Tibial nerve (tissue), 4 donors: ENCODE measurements around the gene CHRNA10. TPM values are rescaled to one million over a fixed set of nuclear protein-coding genes. Genes with fewer than 3 reads are reported as not detected.

ENCODE experiments used
- DNase-seq, 2 donors: peaks; one replicate each; pipeline ENCODE4 v3.0.0-alpha.2; 2019; ENCODE audit warnings: low spot score in 2 of 2
- H3K27ac ChIP-seq, 4 donors: fragments of 200-600 bp; sonication (generic) in 3 of 4; one replicate each; pipeline ENCODE4 v1.5.1; 2017 to 2019; ENCODE audit warnings: mild to moderate bottlenecking in 1 of 4
- H3K27me3 ChIP-seq, 2 donors: fragments of 200-600 bp; sonication (generic) in 1 of 2; one replicate each; pipeline versions ENCODE4 v1.5.1 to v1.6.0; 2017 to 2019
- H3K36me3 ChIP-seq, 3 donors: fragments of 200-600 bp; sonication (generic); one replicate each; pipeline ENCODE4 v1.5.1; 2018 to 2019
- H3K4me1 ChIP-seq, 4 donors: fragments of 200-600 bp; sonication (generic) in 3 of 4; one replicate each; pipeline ENCODE4 v1.5.1; 2017 to 2019
- H3K4me3 ChIP-seq, 4 donors: fragments of 200-600 bp; sonication (generic) in 3 of 4; one replicate each; pipeline ENCODE4 v1.5.1; 2017 to 2019; ENCODE audit warnings: mild to moderate bottlenecking in 1 of 4, moderate library complexity in 1 of 4
- H3K9me3 ChIP-seq, 4 donors: fragments of 200-600 bp; sonication (generic) in 3 of 4; one replicate each; pipeline ENCODE4 v1.5.1; 2017 to 2019
- EP300 ChIP-seq, 2 donors: sonication (generic); formaldehyde crosslinking; IDR thresholded peaks; one replicate each; pipeline ENCODE4 v1.6.1; 2017; ENCODE audit warnings: antibody characterized with exemption in 2 of 2, mild to moderate bottlenecking in 1 of 2
- POLR2A ChIP-seq, 2 donors: fragments of 450-650 bp; IDR thresholded peaks; one replicate each; pipeline ENCODE4 v1.6.1; 2017; ENCODE audit warnings: antibody characterized with exemption in 2 of 2, mild to moderate bottlenecking in 2 of 2, moderate library complexity in 2 of 2
- WGBS, 2 donors: methylation state at CpG; one replicate each; pipeline ENCODE4 v1.1.5; 2018; 5-methylcytosine and 5-hydroxymethylcytosine counted together
- small RNA-seq: library from RNA; depleted of rRNA; stranded (forward); fragments of <200 nt; gene quantifications from one replicate; pipeline ENCODE3, GENCODE V24; 2016
- total RNA-seq, 4 donors: library from RNA; depleted of rRNA; stranded (reverse); fragments of >200 nt; gene quantifications; one replicate each; pipeline ENCODE4 v1.1.0, GENCODE V29; 2016
- TF ChIP-seq, protein P1 (sequence below), 5 experiments: fragments of 200-600 bp in 3 of 5; fragments of 450-650 bp in 2 of 5; sonication (generic) in 3 of 5; IDR thresholded peaks; one replicate each; pipeline ENCODE4 v1.5.1; 2016 to 2019; ENCODE audit warnings: antibody characterized with exemption in 5 of 5, mild to moderate bottlenecking in 3 of 5, moderate library complexity in 2 of 5

The CHRNA10 gene
- total RNA-seq, 4 donors from 2014 or later = 0.42 to 2.1 (median 0.83) TPM

DNA sequence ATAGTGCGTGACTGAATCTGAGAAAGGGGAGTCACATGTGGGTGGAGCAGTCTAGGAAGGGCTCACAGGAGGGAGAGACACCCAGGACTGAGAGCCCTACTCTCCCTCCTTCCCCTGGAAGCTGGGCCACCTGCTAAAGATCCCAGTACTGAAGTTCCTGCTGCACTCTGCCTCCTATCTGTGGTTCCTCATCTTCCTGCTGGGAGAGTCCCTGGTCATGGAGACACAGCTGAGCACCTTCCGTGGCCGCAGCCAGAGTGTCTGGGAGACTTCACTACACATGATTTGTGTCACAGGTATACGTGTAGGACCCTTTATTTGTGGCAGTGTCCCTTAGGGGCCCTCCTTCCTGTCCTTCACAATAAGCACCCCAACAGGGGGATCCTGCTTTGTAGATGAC lies 48.7 kb downstream of the CHRNA10 start:
- no peaks in the 10 kb centered on the region for H3K27me3 ChIP-seq
- WGBS, 2 donors = 82 to 84% methylated on average over 4 of the region's 4 CpGs
- no peaks in the 10 kb centered on the region for H3K4me1 ChIP-seq
- H3K27ac ChIP-seq = no peak overlapping the region
- TF ChIP-seq EP300 (IDR thresholded peaks at IDR 0.05) = no peak
- TF ChIP-seq POLR2A (IDR thresholded peaks at IDR 0.05) = no peak
- TF ChIP-seq, protein P1, sequence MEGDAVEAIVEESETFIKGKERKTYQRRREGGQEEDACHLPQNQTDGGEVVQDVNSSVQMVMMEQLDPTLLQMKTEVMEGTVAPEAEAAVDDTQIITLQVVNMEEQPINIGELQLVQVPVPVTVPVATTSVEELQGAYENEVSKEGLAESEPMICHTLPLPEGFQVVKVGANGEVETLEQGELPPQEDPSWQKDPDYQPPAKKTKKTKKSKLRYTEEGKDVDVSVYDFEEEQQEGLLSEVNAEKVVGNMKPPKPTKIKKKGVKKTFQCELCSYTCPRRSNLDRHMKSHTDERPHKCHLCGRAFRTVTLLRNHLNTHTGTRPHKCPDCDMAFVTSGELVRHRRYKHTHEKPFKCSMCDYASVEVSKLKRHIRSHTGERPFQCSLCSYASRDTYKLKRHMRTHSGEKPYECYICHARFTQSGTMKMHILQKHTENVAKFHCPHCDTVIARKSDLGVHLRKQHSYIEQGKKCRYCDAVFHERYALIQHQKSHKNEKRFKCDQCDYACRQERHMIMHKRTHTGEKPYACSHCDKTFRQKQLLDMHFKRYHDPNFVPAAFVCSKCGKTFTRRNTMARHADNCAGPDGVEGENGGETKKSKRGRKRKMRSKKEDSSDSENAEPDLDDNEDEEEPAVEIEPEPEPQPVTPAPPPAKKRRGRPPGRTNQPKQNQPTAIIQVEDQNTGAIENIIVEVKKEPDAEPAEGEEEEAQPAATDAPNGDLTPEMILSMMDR (IDR thresholded peaks at IDR 0.05) = no peak
- H3K9me3 ChIP-seq = no peaks in the 10 kb centered on the region
- DNase-seq = no peak
- H3K36me3 ChIP-seq = no peaks in the 10 kb centered on the region
- no peak overlapping the region for H3K4me3 ChIP-seq

GRCh38 chr11:3617990-3618389 lies 53.2 kb downstream of the CHRNA10 start:
- no peak for DNase-seq

DNA sequence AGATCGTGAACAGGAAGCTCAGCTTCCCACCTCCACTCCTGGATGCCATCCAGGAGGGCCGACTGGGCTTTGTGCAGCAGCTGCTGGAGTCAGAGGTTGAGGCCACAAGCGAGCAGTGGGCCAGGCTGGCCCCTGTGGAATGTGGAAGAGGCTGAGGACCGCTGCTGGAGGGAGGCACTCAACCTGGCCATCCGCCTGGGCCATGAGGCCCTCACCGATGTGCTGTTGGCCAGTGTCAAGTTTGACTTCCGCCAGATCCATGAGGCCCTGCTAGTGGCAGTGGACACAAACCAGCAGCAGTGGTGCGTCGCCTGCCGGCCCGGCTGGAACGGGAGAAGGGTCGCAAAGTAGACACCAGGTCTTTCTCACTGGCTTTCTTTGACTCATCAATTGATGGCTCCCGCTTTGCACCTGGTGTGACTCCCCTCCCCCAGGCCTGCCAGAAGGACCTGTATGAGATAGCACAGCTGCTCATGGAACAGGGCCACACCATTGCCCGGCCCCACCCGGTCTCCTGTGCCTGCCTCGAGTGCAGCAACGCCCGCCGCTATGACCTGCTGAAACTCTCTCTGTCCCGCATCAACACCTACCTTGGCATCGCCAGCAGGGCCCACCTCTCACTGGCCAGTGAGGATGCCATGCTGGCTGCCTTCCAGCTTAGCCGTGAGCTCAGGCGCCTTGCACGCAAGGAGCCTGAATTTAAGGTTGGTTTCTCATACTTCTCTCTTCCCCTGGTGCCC lies 54.3 kb downstream of the CHRNA10 start:
- Histone ChIP-seq H3K9me3 (peaks cover 0 to 6% (median 0%) of the 10 kb centered on the region in 4 donors), H3K4me1 (no peaks in the 10 kb centered on the region), H3K4me3 (no peak overlapping the region), H3K36me3 (no peaks in the 10 kb centered on the region), H3K27ac (no peak overlapping the region), H3K27me3 (no peaks in the 10 kb centered on the region)
- no peak for TF ChIP-seq EP300 (IDR thresholded peaks at IDR 0.05)
- TF ChIP-seq, protein P1 (IDR thresholded peaks at IDR 0.05) = no peak
- no peak for TF ChIP-seq POLR2A (IDR thresholded peaks at IDR 0.05)
- DNase-seq = no peak
- 74 to 77% methylated on average over 17 to 20 of the region's 25 CpGs for WGBS, 2 donors

More at GRCh38 chr11:3617990-3618389, 53.2 kb downstream of the CHRNA10 start:
- no peak overlapping the region for H3K27ac ChIP-seq
- H3K9me3 ChIP-seq = no peaks in the 10 kb centered on the region
- H3K4me3 ChIP-seq = no peak overlapping the region
- no peak for TF ChIP-seq POLR2A (IDR thresholded peaks at IDR 0.05)
- TF ChIP-seq, protein P1 (IDR thresholded peaks at IDR 0.05) = no peak
- no peak for TF ChIP-seq EP300 (IDR thresholded peaks at IDR 0.05)
- H3K27me3 ChIP-seq = no peaks in the 10 kb centered on the region
- no peaks in the 10 kb centered on the region for H3K4me1 ChIP-seq
- no peaks in the 10 kb centered on the region for H3K36me3 ChIP-seq
- WGBS, 2 donors = 76 to 82% methylated on average over 8 of the region's 8 CpGs

GRCh38 chr11:3615998-3616397 lies 55.2 kb downstream of the CHRNA10 start:
- no peak for DNase-seq
- no peaks in the 10 kb centered on the region for H3K27me3 ChIP-seq
- no peak overlapping the region for H3K4me3 ChIP-seq
- TF ChIP-seq, protein P1 (IDR thresholded peaks at IDR 0.05) = no peak
- TF ChIP-seq POLR2A (IDR thresholded peaks at IDR 0.05) (no peak), EP300 (IDR thresholded peaks at IDR 0.05) (no peak)
- WGBS, 2 donors = 70 to 76% methylated on average over 6 of the region's 6 CpGs
- no peaks in the 10 kb centered on the region for H3K4me1 ChIP-seq
- H3K36me3 ChIP-seq = no peaks in the 10 kb centered on the region
- H3K27ac ChIP-seq = no peak overlapping the region
- peaks cover 0 to 8% (median 0%) of the 10 kb centered on the region in 4 donors for H3K9me3 ChIP-seq

Small RNA genes within 50 kb of the gene (small RNA-seq; reads per million reads assigned to genes)
- gene RF00019 (not detected), gene RNU6-1143P (not detected)

Other genes starting within 250 kb of the CHRNA10 start
- gene ART5, start 29.4 kb downstream of the CHRNA10 start, total RNA-seq = not detected
- gene ART1, start 26.3 kb downstream of the CHRNA10 start, total RNA-seq = 1 to 10 TPM in 2 of 4 donors, not detected in 2; 2.4 to 2.8 TPM
- gene NUP98, start 126.2 kb upstream of the CHRNA10 start, total RNA-seq = 100 to 1,000 TPM in 2 of 4 donors, 10 to 100 TPM in 2; 75.3 to 193 (median 115) TPM
- gene PGAP2, start 137.2 kb upstream of the CHRNA10 start, total RNA-seq = 10 to 100 TPM in 3 of 4 donors, 1 to 10 TPM in 1; 8.1 to 15.1 (median 10.8) TPM
- 10 to 100 TPM; 35.2 to 92.7 (median 66.0) TPM for gene RHOG, start 169.6 kb upstream of the CHRNA10 start, total RNA-seq
- gene STIM1, start 184.3 kb upstream of the CHRNA10 start, total RNA-seq = 10 to 100 TPM; 51.3 to 70.1 (median 59.8) TPM